AG09309 (cell line): ENCODE results near the gene CD2AP.

ENCODE experiments used
- DNase-seq: peaks from one replicate; pipeline ENCODE4 v3.0.0-alpha.2; 2010; ENCODE audit warnings: low read depth
- H3K4me3 ChIP-seq: 2 replicates; pipeline ENCODE4 v1.5.1; 2011; ENCODE audit warnings: mild to moderate bottlenecking, low read depth, low read length, moderate library complexity; ENCODE audit not compliant: control insufficient read depth
- CTCF ChIP-seq: IDR thresholded peaks from 2 replicates; pipeline ENCODE4 v1.5.1; 2011; ENCODE audit warnings: mild to moderate bottlenecking, low read depth, low read length, inconsistent platforms; ENCODE audit not compliant: insufficient read depth, control insufficient read depth; ENCODE audit errors: missing control alignments

Gene CD2AP

GRCh38 chr6:47603995-47604394 lies 126.4 kb downstream of the CD2AP start:
- no peak overlapping the region for H3K4me3 ChIP-seq

GRCh38 chr6:47621838-47622449 lies 144.4 kb downstream of the CD2AP start:
- no peak for DNase-seq
- H3K4me3 ChIP-seq, result no peak overlapping the region
- TF ChIP-seq CTCF, result no peak

More at GRCh38 chr6:47603995-47604394, 126.4 kb downstream of the CD2AP start:
- no peak for DNase-seq
- no peak for TF ChIP-seq CTCF

- TF ChIP-seq CTCF, result no peak
- no peak for DNase-seq
- H3K4me3 ChIP-seq, result no peak overlapping the region
These were observed 149.2 kb downstream of the CD2AP start for GRCh38 chr6:47626782-47627181.

- no peak overlapping the region for H3K4me3 ChIP-seq
- no peak for TF ChIP-seq CTCF
- DNase-seq, result no peak
These were observed 151.1 kb downstream of the CD2AP start for GRCh38 chr6:47628448-47629272.

GRCh38 chr6:47629954-47630353 lies 152.4 kb downstream of the CD2AP start:
- TF ChIP-seq CTCF, result no peak
- DNase-seq, result no peak
- no peak overlapping the region for H3K4me3 ChIP-seq

GRCh38 chr6:47630587-47630986 lies 153.0 kb downstream of the CD2AP start:
- no peak for DNase-seq
- no peak for TF ChIP-seq CTCF

More at GRCh38 chr6:47630587-47630986, 153.0 kb downstream of the CD2AP start:
- no peak overlapping the region for H3K4me3 ChIP-seq
